ENCODE measurements around the gene KCNH1. TPM values are rescaled to one million over a fixed set of nuclear protein-coding genes. Genes with fewer than 3 reads are reported as not detected.

Gene KCNH1
- total and polyA plus RNA-seq, 8 donors: 0.04 to 0.54 (median 0.13) TPM

DNA sequence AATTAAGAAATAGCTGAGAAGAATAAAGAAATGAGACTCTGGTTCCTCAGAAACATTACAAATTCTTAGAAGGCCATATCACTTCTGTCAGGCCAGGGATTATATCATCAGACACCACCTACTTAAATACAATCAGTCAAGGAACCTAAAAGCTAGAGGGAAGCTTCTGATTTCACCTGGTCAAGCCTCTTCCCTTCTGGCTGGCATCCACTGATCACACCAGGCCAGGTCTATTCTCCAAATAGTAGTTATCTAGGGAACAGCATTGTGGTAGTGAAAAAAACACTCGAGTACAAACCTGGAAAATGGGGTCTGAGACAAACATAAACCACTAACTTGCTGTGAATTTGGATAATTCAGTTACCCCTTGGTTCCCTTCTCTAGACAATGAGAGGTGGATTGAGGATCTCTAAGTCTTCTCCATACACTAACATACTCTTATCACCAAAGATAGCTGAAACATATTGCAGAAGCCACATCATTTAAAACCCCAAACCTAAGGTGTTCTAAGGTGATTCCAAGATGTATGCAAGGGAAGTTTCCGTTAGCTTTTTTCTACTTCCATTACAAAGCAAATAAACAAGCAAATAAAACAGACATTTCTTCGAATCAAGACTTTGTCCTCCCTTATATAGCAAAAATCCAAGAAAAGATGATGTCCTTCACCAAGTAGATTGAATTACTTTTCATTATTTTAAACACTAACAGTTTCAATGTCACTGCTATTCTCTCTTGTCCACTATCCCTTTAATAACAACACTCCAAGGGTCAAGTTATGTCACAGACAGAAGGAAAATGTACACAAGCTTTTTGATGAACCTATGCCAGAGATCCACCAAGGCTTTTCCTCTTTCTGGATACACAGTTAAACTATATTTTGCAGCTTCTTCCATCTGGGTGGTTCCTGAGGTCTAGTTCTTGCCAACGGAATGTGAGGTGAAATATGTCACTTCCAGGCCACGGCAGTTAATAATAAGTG, 212.9 kb downstream of the KCNH1 start:
- intact Hi-C loops (cut with DNase I): no loop called here
- DNase-seq (no peak), ATAC-seq (no peak)
- TF ChIP-seq, protein P1, sequence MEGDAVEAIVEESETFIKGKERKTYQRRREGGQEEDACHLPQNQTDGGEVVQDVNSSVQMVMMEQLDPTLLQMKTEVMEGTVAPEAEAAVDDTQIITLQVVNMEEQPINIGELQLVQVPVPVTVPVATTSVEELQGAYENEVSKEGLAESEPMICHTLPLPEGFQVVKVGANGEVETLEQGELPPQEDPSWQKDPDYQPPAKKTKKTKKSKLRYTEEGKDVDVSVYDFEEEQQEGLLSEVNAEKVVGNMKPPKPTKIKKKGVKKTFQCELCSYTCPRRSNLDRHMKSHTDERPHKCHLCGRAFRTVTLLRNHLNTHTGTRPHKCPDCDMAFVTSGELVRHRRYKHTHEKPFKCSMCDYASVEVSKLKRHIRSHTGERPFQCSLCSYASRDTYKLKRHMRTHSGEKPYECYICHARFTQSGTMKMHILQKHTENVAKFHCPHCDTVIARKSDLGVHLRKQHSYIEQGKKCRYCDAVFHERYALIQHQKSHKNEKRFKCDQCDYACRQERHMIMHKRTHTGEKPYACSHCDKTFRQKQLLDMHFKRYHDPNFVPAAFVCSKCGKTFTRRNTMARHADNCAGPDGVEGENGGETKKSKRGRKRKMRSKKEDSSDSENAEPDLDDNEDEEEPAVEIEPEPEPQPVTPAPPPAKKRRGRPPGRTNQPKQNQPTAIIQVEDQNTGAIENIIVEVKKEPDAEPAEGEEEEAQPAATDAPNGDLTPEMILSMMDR (IDR thresholded peaks at IDR 0.05): no peak
- Histone ChIP-seq H3K4me1 (no peaks in the 10 kb centered on the region), H3K36me3 (no peaks in the 10 kb centered on the region), H3K27ac (no peak overlapping the region), H3K9me3 (peaks cover 0 to 6% of the 10 kb centered on the region in 2 donors), H3K27me3 (no peaks in the 10 kb centered on the region), H3K4me3 (no peak overlapping the region)

DNA sequence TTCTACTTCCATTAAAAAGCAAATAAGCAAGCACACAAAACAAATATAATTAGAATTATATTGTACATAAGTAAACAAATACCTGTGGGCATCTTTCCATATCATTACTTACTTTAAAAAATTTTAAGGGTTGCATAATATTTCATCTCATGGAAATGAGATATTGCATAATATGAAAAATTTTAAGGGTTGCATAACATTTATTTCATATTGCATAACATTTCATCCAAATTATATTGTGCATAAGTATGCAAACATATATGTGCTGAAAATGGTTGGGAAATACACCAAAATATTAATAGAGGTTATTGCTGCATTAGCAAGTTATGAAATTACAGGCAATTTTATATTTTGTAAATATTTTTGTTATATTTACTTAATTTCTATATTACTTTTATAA, 213.7 kb downstream of the KCNH1 start:
- Histone ChIP-seq H3K27me3 (no peaks in the 10 kb centered on the region), H3K4me3 (no peak overlapping the region), H3K27ac (no peak overlapping the region), H3K36me3 (no peaks in the 10 kb centered on the region), H3K9me3 (peaks cover 0 to 4% of the 10 kb centered on the region in 2 donors), H3K4me1 (no peaks in the 10 kb centered on the region)
- DNase-seq (no peak), ATAC-seq (no peak)
- intact Hi-C loops (cut with DNase I): no loop called here
- TF ChIP-seq, protein P1 (IDR thresholded peaks at IDR 0.05): no peak

DNA sequence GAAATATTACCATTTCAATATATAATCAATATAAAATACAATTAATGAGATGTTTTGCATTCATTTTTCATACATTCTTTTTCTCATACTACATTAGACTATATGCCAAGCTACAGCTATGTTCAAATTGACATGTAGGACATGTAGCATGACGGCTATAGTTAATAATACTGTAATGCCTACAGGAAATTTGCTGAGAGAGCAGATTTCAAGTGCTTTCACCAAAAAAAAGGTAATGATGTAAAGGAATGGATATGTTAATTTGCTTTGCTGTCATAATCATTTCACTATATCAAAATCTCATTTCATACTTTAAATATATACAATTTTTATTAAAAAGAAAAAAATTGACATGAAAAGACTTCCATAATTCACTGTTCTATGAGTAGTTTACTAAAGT, 215.1 kb downstream of the KCNH1 start:
- H3K27ac ChIP-seq: no peak overlapping the region
- ATAC-seq: no peak
- no peaks in the 10 kb centered on the region for H3K4me1 ChIP-seq
- H3K4me3 ChIP-seq: no peak overlapping the region
- DNase-seq: no peak
- intact Hi-C loops (cut with DNase I): no loop called here
- TF ChIP-seq, protein P1 (IDR thresholded peaks at IDR 0.05): no peak
- H3K27me3 ChIP-seq: no peaks in the 10 kb centered on the region
- no peaks in the 10 kb centered on the region for H3K36me3 ChIP-seq
- H3K9me3 ChIP-seq: no peaks in the 10 kb centered on the region

DNA sequence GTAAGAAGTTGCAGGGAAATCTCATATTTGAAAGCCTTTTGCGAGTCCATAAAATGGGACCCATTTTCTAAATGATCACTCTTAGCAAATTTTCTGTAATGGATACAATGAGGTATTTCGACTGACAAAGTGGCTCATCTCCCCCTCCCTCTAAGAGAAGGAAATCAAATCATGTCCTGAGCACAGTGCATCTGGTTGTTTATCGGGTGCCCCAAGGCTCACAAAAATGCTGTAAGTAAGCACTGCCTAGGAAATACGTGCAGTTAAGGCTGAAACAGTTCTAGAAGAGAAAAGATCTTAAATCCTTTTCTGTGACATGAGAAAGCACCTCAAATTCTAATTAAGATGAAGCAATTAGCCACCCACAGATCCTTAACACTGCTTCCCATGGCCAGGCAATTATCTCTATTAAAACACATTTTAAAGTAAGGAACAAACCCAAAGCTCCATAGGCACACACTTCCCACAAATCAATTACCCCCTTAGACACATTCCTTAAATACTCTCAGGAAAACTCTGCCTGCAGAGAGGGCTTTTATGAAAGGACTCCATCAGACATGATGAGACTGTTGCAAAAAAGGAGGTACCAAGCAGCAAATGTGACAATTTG, 216.3 kb downstream of the KCNH1 start:
- Histone ChIP-seq H3K27me3 (no peaks in the 10 kb centered on the region), H3K4me3 (no peak overlapping the region), H3K4me1 (no peaks in the 10 kb centered on the region), H3K9me3 (no peaks in the 10 kb centered on the region), H3K36me3 (no peaks in the 10 kb centered on the region), H3K27ac (no peak overlapping the region)
- DNase-seq: no peak
- TF ChIP-seq, protein P1 (IDR thresholded peaks at IDR 0.05): no peak
- intact Hi-C loops (cut with DNase I): no loop called here
- no peak for ATAC-seq

DNA sequence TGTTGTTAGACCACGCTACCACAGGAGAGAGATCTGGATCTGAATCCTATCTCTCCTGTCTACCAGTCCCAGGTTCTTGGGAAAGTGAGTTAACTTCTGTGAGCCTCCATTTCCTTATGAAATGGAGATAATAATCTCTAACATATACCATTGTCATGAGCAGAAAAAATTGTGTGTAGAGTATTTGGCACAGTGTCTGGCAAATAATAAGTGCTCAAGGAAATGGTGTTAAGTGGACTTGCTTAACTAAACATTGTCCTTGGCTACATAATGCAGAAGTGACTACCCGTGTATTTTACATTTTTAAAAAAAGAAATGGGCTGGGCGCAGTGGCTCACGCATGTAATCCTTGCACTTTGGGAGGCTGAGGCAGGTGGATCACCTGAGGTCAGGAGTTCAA, 217.4 kb downstream of the KCNH1 start:
- DNase-seq (no peak), ATAC-seq (no peak)
- TF ChIP-seq, protein P1 (IDR thresholded peaks at IDR 0.05): no peak
- H3K4me3 ChIP-seq: no peak overlapping the region
- H3K9me3 ChIP-seq: no peaks in the 10 kb centered on the region
- H3K36me3 ChIP-seq: no peaks in the 10 kb centered on the region
- H3K27me3 ChIP-seq: no peaks in the 10 kb centered on the region
- no peaks in the 10 kb centered on the region for H3K4me1 ChIP-seq
- intact Hi-C loops (cut with DNase I): no loop called here
- no peak overlapping the region for H3K27ac ChIP-seq
